ENCODE results near the gene SPEM1.

Gene SPEM1

GRCh38 chr17:7403727-7403976 is 16.5 kb upstream of the SPEM1 start:
- H3K27ac ChIP-seq: peak overlapping the region; percentile 73
- TF ChIP-seq CTCF (conservative IDR thresholded peaks at IDR 0.05): no peak

- peak within 1 kb of the TSS; percentile 73 for H3K27ac ChIP-seq
- no peak for TF ChIP-seq CTCF (conservative IDR thresholded peaks at IDR 0.05)
Measured at GRCh38 chr17:7403977-7404736, 16.0 kb upstream of the SPEM1 start, which contains the start of gene TMEM256. Gene TMEM256, minus strand, starts transcription at chr17:7404097. Its CDS starts 13 bp downstream, at chr17:7404084.

- H3K27ac ChIP-seq: peak overlapping the region; percentile 63; the same call in 1 of the 2 replicates
- no peak for TF ChIP-seq CTCF (conservative IDR thresholded peaks at IDR 0.05)
Measured at GRCh38 chr17:7404737-7405349, 15.3 kb upstream of the SPEM1 start.

- H3K27ac ChIP-seq: peak overlapping the region; percentile 63; the same call in 1 of the 2 replicates
- no peak for TF ChIP-seq CTCF (conservative IDR thresholded peaks at IDR 0.05)
Measured at GRCh38 chr17:7405350-7406234, 14.5 kb upstream of the SPEM1 start.

- no peak overlapping the region for H3K27ac ChIP-seq
- TF ChIP-seq CTCF (conservative IDR thresholded peaks at IDR 0.05): no peak
Measured at GRCh38 chr17:7406235-7406825, 13.8 kb upstream of the SPEM1 start.

GRCh38 chr17:7407082-7407481 is 13.0 kb upstream of the SPEM1 start:
- TF ChIP-seq CTCF (conservative IDR thresholded peaks at IDR 0.05): no peak
- H3K27ac ChIP-seq: no peak overlapping the region
